HG02973 (cell line): ENCODE data around the gene HSFX1.
"Not testable (repeated sequence)": the region's sequence is repeated elsewhere in the genome, so short reads cannot be mapped to it uniquely, and the experiment has no call there.

Source experiments
- ATAC-seq: cut with Tn5 transposase; IDR thresholded peaks from one replicate; pipeline ENCODE4 v1.9.1; 2021; ENCODE audit warnings: moderate library complexity; ENCODE audit not compliant: unreplicated experiment

HSFX1 gene, protein sequence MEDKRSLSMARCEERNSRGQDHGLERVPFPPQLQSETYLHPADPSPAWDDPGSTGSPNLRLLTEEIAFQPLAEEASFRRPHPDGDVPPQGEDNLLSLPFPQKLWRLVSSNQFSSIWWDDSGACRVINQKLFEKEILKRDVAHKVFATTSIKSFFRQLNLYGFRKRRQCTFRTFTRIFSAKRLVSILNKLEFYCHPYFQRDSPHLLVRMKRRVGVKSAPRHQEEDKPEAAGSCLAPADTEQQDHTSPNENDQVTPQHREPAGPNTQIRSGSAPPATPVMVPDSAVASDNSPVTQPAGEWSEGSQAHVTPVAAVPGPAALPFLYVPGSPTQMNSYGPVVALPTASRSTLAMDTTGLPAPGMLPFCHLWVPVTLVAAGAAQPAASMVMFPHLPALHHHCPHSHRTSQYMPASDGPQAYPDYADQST

DNA sequence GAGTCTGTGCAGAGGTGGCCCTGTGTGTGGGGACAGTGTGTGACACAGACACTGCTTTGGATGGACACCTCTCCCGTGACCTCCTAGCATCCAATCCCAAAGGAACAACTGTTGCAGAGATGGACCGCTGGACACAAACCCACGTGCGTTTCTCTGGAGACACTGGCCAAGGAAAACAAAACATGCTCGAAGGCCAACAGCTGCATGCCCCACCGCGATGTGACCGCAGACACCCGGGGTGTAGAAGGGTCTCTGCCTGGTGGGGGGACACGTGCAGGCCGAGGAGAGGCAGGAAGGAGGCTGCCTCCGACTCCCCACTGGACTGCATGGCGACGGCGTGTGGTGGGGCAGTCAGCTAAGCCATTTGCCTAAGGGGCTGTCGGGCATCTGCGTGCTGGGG, at the start of gene HSFX1:
Gene HSFX1, plus strand, starts transcription at position 301 of the 400 bp plus-strand sequence. CDS start 614 bp downstream, outside the sequence.
- ATAC-seq = not testable (repeated sequence)

DNA sequence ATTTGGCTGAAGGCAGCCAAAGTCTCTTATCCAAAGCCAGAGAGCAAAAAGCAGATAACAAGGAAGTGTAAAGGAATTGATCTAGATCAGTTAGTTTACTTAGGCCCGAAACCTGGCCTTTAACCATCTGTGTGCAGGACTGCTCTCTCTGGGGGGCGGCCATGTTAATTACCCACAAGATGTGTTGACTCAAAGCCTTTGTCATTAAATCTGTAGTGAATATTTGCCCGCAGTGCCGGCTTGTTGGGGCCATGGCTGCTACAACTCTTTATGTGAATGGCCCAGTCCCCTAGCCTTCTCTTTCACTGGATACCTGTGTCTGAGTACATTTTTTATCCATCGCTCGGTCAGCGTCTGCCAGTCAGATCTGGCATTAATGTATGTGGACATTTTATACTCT, 46.6 kb upstream of the HSFX1 start:
- not testable (repeated sequence) for ATAC-seq

DNA sequence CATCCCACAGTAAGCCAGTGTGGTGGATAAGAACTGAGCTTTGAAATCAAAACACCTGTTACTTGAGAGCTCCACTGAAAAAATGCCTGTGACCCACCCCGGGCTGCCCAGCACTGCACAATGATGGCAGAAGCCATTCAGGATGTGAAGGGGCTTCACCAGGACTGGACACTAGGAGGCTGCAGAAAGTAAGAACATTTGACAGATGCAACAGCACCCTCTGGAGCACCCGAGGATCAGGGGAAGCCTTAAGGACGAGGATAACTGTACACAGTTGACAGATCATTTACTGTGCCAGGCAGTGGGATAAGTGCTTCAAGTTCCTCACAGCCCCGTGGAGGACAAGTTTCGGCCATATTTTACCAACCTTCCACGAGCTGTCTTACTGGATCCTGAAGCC, 31.6 kb upstream of the HSFX1 start:
- not testable (repeated sequence) for ATAC-seq

DNA sequence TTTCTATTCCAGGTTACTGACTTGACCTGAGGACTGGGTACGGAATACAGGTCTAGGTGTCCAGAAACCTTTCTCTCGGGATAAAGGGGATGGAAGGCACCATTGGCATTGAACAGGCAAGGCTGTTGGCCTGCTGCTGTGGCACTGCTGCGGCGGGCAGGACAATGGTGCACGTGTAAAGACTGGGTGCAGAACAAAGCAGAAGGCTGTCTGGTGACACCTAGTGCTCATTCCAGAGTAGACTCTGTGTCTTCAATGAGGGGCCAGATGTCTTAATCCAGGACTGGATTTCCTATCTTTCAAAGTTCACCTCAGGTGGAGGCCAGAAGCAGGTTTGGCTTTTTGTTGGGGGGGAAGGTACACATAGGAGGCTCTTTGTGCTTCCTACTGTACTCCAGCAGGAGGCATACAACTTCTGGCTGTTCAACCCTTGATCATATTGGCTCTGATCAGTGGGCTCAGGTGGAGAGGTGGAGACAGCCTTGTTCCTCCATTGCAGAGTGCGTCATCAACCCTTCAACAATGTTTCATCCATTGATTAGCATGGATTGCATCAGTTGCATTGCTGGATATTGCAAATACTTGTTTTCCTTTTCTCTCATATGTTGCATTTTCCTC, 27.4 kb upstream of the HSFX1 start:
- not testable (repeated sequence) for ATAC-seq

- no peak for ATAC-seq
These were observed 16.4 kb upstream of the HSFX1 start for GRCh38 chrX:149757206-149758067.

- ATAC-seq = no peak
These were observed 15.7 kb upstream of the HSFX1 start for GRCh38 chrX:149758068-149758714.

- not testable (repeated sequence) for ATAC-seq
These were observed 15.2 kb upstream of the HSFX1 start for GRCh38 chrX:149758715-149759078.

DNA sequence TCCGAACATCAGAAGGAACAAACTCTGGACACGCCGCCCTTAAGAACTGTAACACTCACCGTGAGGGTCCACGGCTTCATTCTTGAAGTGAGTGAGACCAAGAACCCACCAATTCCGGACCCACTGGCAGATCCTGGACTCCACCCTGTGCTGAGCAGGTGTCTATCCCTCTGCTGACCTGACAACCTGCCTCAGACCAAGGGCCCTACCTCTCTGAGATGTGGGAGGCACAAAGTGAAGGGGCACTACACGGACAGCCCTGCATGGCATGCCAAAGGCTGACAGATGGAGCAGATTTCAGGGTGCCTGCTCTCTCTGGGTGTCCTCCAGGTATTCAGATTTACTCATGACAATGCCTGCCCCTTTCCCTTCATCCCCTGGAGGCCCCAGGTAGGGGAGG, 14.0 kb upstream of the HSFX1 start:
- no peak for ATAC-seq

DNA sequence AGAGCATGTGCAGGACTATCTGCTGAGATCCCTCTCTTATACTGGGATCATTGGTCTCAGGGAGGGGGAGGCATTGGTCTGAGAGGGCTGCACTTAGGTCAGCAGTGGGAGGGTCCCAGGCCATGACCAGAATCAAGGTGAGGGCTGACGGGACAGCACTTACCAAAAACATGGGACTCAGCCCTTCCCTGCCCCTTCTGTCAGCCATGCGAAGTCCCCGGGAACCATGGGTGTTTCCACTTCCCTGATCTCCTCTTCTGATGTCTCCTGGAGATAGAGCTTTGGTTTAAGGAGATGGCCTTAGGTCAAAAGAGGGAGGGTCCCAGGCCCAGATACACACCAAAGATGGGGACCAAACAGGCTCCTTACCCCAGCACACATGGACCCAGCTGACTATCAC, 12.9 kb upstream of the HSFX1 start:
- no peak for ATAC-seq

- ATAC-seq = not testable (repeated sequence)
These were observed 11.8 kb upstream of the HSFX1 start for GRCh38 chrX:149761858-149762674.

DNA sequence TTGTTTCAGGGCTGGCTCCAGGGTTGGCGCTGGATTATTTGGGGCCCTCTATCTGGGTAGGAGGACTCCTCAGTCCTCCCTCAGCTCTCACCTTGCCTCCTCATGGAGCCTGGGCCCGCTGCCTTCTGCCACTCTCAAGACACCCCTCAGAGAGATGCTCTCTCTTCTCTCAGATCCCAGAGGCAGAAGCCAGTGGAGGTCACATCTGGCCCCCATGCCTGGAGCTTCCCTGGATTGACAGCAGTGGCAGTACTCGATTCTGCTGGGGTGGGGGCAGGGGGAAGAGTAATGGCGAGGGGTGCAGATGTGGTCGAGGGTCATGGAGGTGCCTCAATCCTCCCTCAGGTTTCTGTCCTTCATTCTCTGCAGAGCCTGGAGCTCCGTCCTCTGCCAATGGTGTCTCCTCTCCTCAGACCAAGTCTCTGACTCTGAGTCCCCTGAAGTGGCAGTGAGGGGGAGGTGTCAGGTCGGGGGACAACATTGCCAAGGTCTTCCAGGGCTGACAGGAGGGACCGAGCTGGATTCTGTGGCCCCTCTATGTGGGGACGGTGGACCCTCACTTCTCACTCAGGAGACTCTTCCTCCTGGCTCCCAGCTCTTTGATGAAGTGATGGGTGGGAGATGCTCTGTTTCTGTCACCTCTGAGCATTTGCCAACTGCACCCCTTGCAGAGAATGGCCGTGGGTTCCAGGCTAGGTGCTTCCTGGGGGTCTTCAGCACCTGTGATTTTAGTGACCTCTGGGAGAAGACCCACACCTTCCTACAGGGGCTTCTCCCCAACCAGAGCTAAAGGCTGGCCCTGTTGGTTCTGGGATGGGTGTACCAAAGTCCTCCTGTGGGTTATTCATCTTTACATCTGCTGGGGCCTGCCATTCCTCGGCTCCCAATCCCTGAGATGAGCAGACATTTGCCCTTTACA, 10.9 kb upstream of the HSFX1 start:
- no peak for ATAC-seq

- not testable (repeated sequence) for ATAC-seq
These were observed 3.5 kb upstream of the HSFX1 start for GRCh38 chrX:149770344-149770743.

- ATAC-seq = not testable (repeated sequence)
These were observed 842 bp upstream of the HSFX1 start for GRCh38 chrX:149773026-149773425.

GRCh38 chrX:149777999-149778398, 4.1 kb downstream of the HSFX1 start:
- not testable (repeated sequence) for ATAC-seq

- ATAC-seq = not testable (repeated sequence)
These were observed 7.9 kb downstream of the HSFX1 start, which contains the start of gene MAGEA9 for GRCh38 chrX:149781727-149782126. Gene MAGEA9 (plus strand): TSS chrX:149781930. CDS start chrX:149786211, 4,281 bp downstream.

GRCh38 chrX:149795531-149795930, 21.7 kb downstream of the HSFX1 start:
- ATAC-seq = peak; percentile 98

DNA sequence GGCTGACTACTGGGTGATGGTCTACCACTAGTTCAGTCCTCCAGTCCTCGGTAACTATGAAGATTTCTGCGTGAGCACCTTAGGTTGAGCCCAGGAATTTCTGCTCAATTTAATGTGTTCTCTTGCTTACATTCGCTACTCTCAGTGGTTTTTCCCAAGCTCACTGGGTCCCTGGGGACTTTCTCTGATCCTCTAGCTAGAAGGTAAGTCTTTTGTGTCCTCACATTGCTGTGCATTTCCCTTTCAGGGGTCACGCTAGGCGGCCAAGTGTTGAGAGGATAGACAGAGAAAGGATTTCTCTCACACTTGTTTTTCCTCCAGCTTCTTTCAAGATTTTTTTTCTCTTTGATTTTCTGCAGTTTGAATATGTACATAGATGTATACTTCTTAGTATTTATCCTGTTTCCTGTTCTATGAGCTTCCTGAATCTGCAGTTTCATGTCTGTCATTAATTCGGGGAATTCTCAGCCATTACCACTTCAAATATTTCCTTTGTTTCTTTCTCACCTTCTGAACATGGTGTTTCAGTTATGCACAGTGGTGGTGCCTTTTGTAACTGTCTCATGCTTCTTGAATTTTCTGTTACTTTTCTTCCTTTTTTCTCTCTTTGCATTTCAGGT, 25.3 kb downstream of the HSFX1 start:
- no peak for ATAC-seq

GRCh38 chrX:149799938-149800337, 26.1 kb downstream of the HSFX1 start:
- ATAC-seq = no peak
